PC-9 (cell line): ENCODE data around the gene FAM81A. TPM values are rescaled to one million over a fixed set of nuclear protein-coding genes. Genes with fewer than 3 reads are reported as not detected.
"Not testable (repeated sequence)": the region's sequence is repeated elsewhere in the genome, so short reads cannot be mapped to it uniquely, and the experiment has no call there.

ENCODE experiments used
- BruUV-seq: library from RNA; stranded (reverse); fragments of 400-500 nt; replicated peaks from 2 replicates; lab custom pipeline; 2021; lab: Mats Ljungman, UMichigan
- CTCF ChIA-PET: fragments of 300-600 bp; sonication (Branson Sonifier 250); formaldehyde crosslinking; loops from one replicate; lab custom pipeline; 2022; ENCODE audit warnings: antibody characterized with exemption; lab: Charles Lee
- POLR2A ChIA-PET: fragments of 300-600 bp; sonication (Branson Sonifier 250); formaldehyde crosslinking; loops from one replicate; lab custom pipeline; 2022; ENCODE audit warnings: antibody characterized with exemption; ENCODE audit not compliant: unreplicated experiment; lab: Charles Lee
- DNase-seq, 2 experiments: peaks; one replicate each; pipeline versions ENCODE4 v3.0.0 to v3.0.0-alpha.2; 2015 to 2022; ENCODE audit warnings: mixed read lengths in 1 of 2
- H2AFZ ChIP-seq: fragments of 200-600 bp; sonication (generic); 2 replicates; pipeline ENCODE4 v1.8.1; 2017; ENCODE audit warnings: antibody characterized with exemption
- H3F3A ChIP-seq: fragments of 200-600 bp; sonication (generic); 2 replicates; pipeline ENCODE4 v1.8.1; 2017; ENCODE audit warnings: antibody characterized with exemption, mild to moderate bottlenecking, low read depth; ENCODE audit not compliant: insufficient read depth
- H3K27ac ChIP-seq: fragments of 200-600 bp; sonication (generic); 2 replicates; pipeline ENCODE4 v1.6.1; 2016; ENCODE audit warnings: mixed run types
- H3K27me3 ChIP-seq: fragments of 200-600 bp; sonication (generic); 2 replicates; pipeline ENCODE4 v1.6.1; 2016; ENCODE audit warnings: low read depth, mixed run types; ENCODE audit not compliant: insufficient read depth
- H3K36me3 ChIP-seq: fragments of 200-600 bp; sonication (generic); 2 replicates; pipeline ENCODE4 v1.6.1; 2016; ENCODE audit warnings: low read depth, mixed run types
- H3K4me1 ChIP-seq: fragments of 200-600 bp; sonication (generic); replicated peaks from 2 replicates; pipeline ENCODE4 v1.6.1; 2016; ENCODE audit warnings: mixed run types; ENCODE audit not compliant: insufficient read depth
- H3K4me2 ChIP-seq: fragments of 200-600 bp; sonication (generic); 2 replicates; pipeline ENCODE4 v1.6.1; 2017; ENCODE audit warnings: mixed run types
- H3K4me3 ChIP-seq: fragments of 200-600 bp; sonication (generic); 2 replicates; pipeline ENCODE4 v1.6.1; 2016; ENCODE audit warnings: mixed run types
- H3K79me2 ChIP-seq: fragments of 200-600 bp; sonication (generic); 2 replicates; pipeline ENCODE4 v1.6.1; 2017; ENCODE audit warnings: low read depth, mixed run types
- H3K9me2 ChIP-seq: fragments of 200-600 bp; sonication (generic); 2 replicates; pipeline ENCODE4 v1.8.1; 2017; ENCODE audit warnings: mild to moderate bottlenecking; ENCODE audit not compliant: insufficient read depth
- H3K9me3 ChIP-seq: fragments of 200-600 bp; sonication (generic); 2 replicates; pipeline ENCODE4 v1.8.1; 2016; ENCODE audit warnings: low read depth; ENCODE audit not compliant: insufficient read depth
- H4K20me1 ChIP-seq: fragments of 200-600 bp; sonication (generic); 2 replicates; pipeline ENCODE4 v1.8.1; 2017; ENCODE audit not compliant: insufficient read depth
- EZH2 ChIP-seq: fragments of 200-600 bp; sonication (generic); IDR thresholded peaks from 2 replicates; pipeline ENCODE4 v1.8.0; 2017; ENCODE audit warnings: antibody characterized with exemption, low read depth
- intact Hi-C: fragments of 100-400 bp; cut with micrococcal nuclease; formaldehyde crosslinking; loops from one replicate; pipeline ENCODE4 v1.10.0; 2022; ENCODE audit not compliant: unreplicated experiment
- total RNA-seq: library from RNA; stranded (reverse); gene quantifications from 2 replicates; pipeline ENCODE4 v1.2.3, GENCODE V29; 2021
- TF ChIP-seq, protein P1 (sequence below): fragments of 200-600 bp; sonication (generic); conservative IDR thresholded peaks from 2 replicates; pipeline ENCODE4 v1.6.1; 2017; ENCODE audit warnings: mixed run types, antibody characterized with exemption, mild to moderate bottlenecking, moderate library complexity

Gene FAM81A
- total RNA-seq, 1 experiment from 2014 or later: 7.0 TPM

DNA sequence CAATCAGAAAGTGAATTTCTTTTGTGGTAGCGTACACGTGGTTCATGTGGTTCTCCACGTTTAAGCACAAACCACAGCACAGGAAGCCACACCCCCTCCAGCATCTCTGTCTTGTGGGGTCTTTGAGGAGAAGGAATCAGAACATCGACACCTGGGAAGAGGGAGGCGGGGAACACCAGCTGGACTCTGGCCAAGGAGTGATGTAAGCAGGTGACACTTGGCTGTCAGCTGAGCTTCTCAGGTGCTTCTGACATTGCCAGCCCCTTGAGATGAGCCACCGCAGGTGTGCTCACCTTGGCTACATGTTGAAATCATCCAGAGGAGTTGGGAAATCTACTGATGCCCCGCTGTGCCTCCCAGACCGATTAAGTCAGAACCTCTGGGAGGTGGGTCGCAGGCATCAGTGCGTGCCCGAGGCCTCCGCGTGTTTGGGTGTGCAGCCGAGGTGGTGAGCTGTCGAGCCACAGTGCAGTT lies 85.0 kb downstream of the FAM81A start:
- Histone ChIP-seq H3K9me3 (no peaks in the 10 kb centered on the region), H4K20me1 (no peaks in the 10 kb centered on the region), H3K36me3 (no peaks in the 10 kb centered on the region), H3F3A (no peaks in the 10 kb centered on the region), H3K9me2 (no peaks in the 10 kb centered on the region), H2AFZ (no peak overlapping the region), H3K79me2 (no peaks in the 10 kb centered on the region), H3K27me3 (no peaks in the 10 kb centered on the region), H3K4me3 (no peak overlapping the region), H3K4me2 (no peak overlapping the region), H3K4me1 (no peaks in the 10 kb centered on the region), H3K27ac (no peak overlapping the region)
- no peak for TF ChIP-seq EZH2
- TF ChIP-seq, protein P1, sequence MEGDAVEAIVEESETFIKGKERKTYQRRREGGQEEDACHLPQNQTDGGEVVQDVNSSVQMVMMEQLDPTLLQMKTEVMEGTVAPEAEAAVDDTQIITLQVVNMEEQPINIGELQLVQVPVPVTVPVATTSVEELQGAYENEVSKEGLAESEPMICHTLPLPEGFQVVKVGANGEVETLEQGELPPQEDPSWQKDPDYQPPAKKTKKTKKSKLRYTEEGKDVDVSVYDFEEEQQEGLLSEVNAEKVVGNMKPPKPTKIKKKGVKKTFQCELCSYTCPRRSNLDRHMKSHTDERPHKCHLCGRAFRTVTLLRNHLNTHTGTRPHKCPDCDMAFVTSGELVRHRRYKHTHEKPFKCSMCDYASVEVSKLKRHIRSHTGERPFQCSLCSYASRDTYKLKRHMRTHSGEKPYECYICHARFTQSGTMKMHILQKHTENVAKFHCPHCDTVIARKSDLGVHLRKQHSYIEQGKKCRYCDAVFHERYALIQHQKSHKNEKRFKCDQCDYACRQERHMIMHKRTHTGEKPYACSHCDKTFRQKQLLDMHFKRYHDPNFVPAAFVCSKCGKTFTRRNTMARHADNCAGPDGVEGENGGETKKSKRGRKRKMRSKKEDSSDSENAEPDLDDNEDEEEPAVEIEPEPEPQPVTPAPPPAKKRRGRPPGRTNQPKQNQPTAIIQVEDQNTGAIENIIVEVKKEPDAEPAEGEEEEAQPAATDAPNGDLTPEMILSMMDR: no peak
- no peak for DNase-seq
- ChIA-PET POLR2A (no interaction called here), CTCF (no interaction called here)
- BruUV-seq: no TSS peak
- intact Hi-C loops: loop anchor here (10.0 kb wide), 2 partner anchors 1308 to 1448 kb away; no protein-coding TSS in a partner anchor

DNA sequence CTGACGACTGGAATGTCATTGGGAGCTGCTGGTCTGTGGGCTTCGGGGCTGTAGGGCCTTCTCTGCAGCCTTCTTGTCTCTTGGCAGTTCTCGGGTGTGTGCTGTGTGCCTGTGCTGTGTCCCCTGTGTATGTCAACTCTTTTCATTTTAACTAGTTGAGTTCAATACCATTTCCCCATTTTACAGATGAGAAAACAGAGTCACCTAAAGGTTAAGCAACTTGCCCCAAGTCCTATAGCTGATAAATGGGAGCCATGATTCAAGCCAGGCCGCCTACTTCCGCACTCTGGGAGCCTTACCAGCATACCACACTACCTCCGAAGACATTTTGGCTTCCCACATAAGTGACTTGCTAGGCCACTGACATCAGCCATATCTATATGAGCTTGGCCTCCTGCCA lies 85.7 kb downstream of the FAM81A start:
- Histone ChIP-seq H3K9me2 (no peaks in the 10 kb centered on the region), H3K4me2 (no peak overlapping the region), H3K9me3 (no peaks in the 10 kb centered on the region), H3F3A (no peaks in the 10 kb centered on the region), H3K27ac (no peak overlapping the region), H3K4me3 (no peak overlapping the region), H4K20me1 (no peaks in the 10 kb centered on the region), H2AFZ (no peak overlapping the region), H3K27me3 (no peaks in the 10 kb centered on the region), H3K4me1 (no peaks in the 10 kb centered on the region), H3K36me3 (no peaks in the 10 kb centered on the region), H3K79me2 (no peaks in the 10 kb centered on the region)
- POLR2A ChIA-PET: no interaction called here
- BruUV-seq: no TSS peak
- TF ChIP-seq EZH2: no peak
- TF ChIP-seq, protein P1: no peak
- no peak for DNase-seq
- CTCF ChIA-PET: no interaction called here
- intact Hi-C loops: loop anchor here (10.0 kb wide), 2 partner anchors 1309 to 1449 kb away; no protein-coding TSS in a partner anchor

GRCh38 chr15:59524331-59524731 lies 86.3 kb downstream of the FAM81A start:
- Histone ChIP-seq H4K20me1 (no peaks in the 10 kb centered on the region), H3K4me3 (no peak overlapping the region), H3K27me3 (no peaks in the 10 kb centered on the region), H3F3A (no peaks in the 10 kb centered on the region), H3K9me3 (no peaks in the 10 kb centered on the region), H3K79me2 (no peaks in the 10 kb centered on the region), H3K4me1 (no peaks in the 10 kb centered on the region), H3K36me3 (no peaks in the 10 kb centered on the region), H3K4me2 (no peak overlapping the region), H3K27ac (no peak overlapping the region), H3K9me2 (no peaks in the 10 kb centered on the region), H2AFZ (no peak overlapping the region)
- TF ChIP-seq, protein P1: no peak
- no peak for TF ChIP-seq EZH2
- DNase-seq: no peak
- ChIA-PET POLR2A (no interaction called here), CTCF (no interaction called here)
- intact Hi-C loops: loop anchor here (10.0 kb wide), 2 partner anchors 1310 to 1450 kb away; no protein-coding TSS in a partner anchor
- BruUV-seq: no TSS peak

GRCh38 chr15:59526466-59526865 lies 88.5 kb downstream of the FAM81A start:
- not testable (repeated sequence) for H3F3A ChIP-seq

More at GRCh38 chr15:59526466-59526865, 88.5 kb downstream of the FAM81A start:
- POLR2A ChIA-PET, H3K36me3 ChIP-seq, H3K27ac ChIP-seq, H3K4me2 ChIP-seq, H3K4me3 ChIP-seq, H3K27me3 ChIP-seq, H3K9me2 ChIP-seq, DNase-seq, H4K20me1 ChIP-seq, H3K79me2 ChIP-seq, CTCF ChIA-PET, H2AFZ ChIP-seq, BruUV-seq, H3K4me1 ChIP-seq, H3K9me3 ChIP-seq: not testable (repeated sequence)
- intact Hi-C loops: loop anchor here (10.0 kb wide), 2 partner anchors 1312 to 1452 kb away; no protein-coding TSS in a partner anchor
